GM10266 (cell line): ENCODE results near the gene BAIAP3.
A peak's percentile ranks its signal among the peaks of the same experiment; 100 is the strongest.
"Not testable (repeated sequence)": the region's sequence is repeated elsewhere in the genome, so short reads cannot be mapped to it uniquely, and the experiment has no call there.

Experiments
- DNase-seq: peaks from one replicate; pipeline ENCODE4 v3.0.0; 2012; ENCODE audit errors: extremely low spot score
- CTCF ChIP-seq: IDR thresholded peaks from 2 replicates; pipeline ENCODE4 v1.5.1; 2012; ENCODE audit warnings: mild to moderate bottlenecking, low read depth; ENCODE audit not compliant: control insufficient read depth, insufficient read depth; ENCODE audit errors: missing control alignments

BAIAP3 gene

GRCh38 chr16:1295465-1295864 lies 38.0 kb upstream of the BAIAP3 start:
- DNase-seq = no peak
- no peak for TF ChIP-seq CTCF

GRCh38 chr16:1296688-1297017 lies 36.8 kb upstream of the BAIAP3 start:
- not testable (repeated sequence) for DNase-seq

- no peak for TF ChIP-seq CTCF
- DNase-seq = no peak
These were observed 36.3 kb upstream of the BAIAP3 start for GRCh38 chr16:1297018-1297696.

- no peak for DNase-seq
- no peak for TF ChIP-seq CTCF
These were observed 35.0 kb upstream of the BAIAP3 start for GRCh38 chr16:1298406-1298805.

- no peak for TF ChIP-seq CTCF
- DNase-seq = no peak
These were observed 34.2 kb upstream of the BAIAP3 start for GRCh38 chr16:1299012-1299867.

GRCh38 chr16:1299868-1300203 lies 33.6 kb upstream of the BAIAP3 start:
- no peak for TF ChIP-seq CTCF
- no peak for DNase-seq

GRCh38 chr16:1300664-1301476 lies 32.6 kb upstream of the BAIAP3 start:
- peak; percentile 96 for TF ChIP-seq CTCF
- peak; percentile 85 for DNase-seq
